OCI-M1 (cell line): ENCODE results near the gene DFFB.

Experiments used
- DNase-seq: peaks from one replicate; lab custom pipeline; 2025; lab: John Stamatoyannopoulos, UW

The DFFB gene

DNA sequence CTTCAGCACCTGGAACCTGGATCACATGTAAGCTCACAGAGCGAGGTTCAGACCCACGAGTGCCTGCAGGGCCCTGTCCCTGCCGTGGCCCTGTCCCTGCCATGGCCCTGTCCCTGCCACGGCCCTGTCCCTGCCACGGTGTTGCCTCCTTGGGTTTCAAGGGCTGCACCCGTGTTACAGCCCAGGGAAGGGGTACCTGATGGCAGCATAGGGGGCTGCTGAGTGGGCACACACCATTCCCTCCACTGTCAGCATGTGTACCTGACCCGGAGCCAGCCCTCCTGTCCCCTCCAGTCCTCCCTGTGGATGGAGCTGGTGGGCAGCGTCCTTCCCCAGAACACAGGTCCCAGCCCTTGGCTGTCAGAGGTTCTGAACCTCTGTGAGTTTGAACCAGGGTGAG is 15.3 kb downstream of the DFFB start:
- DNase-seq: no peak

GRCh38 chr1:3874736-3875135 is 17.5 kb downstream of the DFFB start:
- DNase-seq: no peak

- DNase-seq: no peak
Measured at GRCh38 chr1:3876716-3877115, 19.4 kb downstream of the DFFB start.

DNA sequence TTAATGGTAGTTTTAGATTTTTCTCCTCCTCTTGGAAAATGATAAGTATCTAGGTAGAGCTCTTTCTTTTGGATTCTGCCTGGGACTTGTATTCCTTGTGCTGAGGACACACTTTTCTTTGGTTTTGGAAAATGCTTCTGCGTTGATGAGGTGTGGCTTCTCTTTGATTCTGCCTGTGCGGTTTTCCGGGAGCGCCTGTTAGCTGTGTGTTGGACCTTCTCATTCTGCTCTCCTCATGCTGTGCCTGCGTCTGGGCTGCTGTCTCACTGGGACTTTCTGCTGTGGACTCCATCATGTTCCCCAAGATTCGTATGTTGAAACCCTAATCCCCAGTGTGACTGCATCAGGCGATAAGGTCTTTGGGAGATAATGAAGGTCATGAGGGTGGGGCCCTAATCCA is 21.8 kb downstream of the DFFB start:
- DNase-seq: no peak

DNA sequence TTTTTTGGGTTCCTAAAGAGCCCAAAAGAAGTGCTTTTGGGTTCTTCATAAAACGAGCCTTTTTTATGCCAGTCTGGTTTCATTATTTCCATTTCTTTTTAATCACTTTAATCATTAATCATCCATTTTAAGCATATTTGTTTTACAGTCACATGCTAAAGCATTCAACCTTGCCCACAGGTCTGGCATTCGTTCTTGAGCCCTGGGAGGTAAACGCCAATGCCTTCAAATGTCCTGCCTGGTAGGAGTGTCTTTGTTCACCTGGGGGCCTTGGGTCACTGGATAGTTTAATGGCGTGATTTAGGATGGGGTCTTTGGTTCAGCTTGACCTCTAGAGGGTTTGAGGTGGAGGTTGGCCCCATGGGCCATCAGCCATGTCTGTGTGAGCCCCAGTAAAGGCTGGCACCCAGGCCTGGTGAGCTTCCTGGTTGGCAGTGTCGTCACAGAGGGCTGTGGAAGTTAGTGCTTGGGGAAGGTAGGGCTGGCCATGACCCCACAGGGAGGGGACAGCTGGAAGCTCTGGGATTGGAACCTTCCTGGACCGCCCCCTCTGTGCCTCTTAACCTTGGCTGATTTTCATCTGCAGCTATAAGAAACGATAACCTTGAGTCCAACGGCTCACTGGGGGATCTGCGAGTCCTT is 22.6 kb downstream of the DFFB start:
- DNase-seq: no peak

DNA sequence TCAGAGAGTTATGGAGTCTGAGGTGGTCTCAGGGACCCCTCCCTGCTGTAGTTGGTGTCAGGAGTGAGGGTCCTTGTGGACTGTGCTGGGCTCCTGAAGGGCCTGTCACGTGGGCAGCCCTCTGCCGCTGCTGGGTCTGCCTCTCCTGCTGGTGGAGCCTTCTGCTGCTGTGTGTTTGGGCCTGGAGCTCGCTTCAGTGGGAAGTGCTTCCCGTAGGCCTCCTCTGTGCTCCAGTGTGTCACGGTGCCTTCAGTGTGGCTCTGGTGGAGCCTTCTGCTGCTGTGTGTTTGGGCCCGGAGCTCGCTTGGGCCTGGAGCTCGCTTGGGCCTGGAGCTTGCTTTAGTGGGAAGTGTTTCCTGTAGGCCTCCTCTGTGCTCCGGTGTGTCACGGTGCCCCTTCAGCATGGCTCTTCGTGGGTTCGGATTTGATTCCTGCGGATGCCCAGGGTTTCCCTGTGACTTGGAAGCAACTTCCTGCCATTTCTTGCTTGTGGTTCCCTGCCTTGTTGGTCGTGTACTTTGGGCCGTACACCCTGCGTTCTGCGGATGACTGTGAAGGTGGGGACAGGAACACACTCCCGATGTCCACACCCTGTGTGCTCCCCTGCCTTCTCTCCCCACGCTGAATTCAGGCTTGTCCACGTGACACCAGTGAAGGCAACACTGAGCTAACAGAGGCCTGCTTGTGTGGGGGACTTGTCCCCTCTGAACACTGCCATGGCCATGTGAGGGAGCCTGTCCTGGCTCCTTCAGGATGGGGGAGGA is 23.3 kb downstream of the DFFB start:
- DNase-seq: no peak

GRCh38 chr1:3881193-3881480 is 23.9 kb downstream of the DFFB start:
- DNase-seq: peak; percentile 1

GRCh38 chr1:3883194-3883925 is 26.1 kb downstream of the DFFB start:
- no peak for DNase-seq

DNA sequence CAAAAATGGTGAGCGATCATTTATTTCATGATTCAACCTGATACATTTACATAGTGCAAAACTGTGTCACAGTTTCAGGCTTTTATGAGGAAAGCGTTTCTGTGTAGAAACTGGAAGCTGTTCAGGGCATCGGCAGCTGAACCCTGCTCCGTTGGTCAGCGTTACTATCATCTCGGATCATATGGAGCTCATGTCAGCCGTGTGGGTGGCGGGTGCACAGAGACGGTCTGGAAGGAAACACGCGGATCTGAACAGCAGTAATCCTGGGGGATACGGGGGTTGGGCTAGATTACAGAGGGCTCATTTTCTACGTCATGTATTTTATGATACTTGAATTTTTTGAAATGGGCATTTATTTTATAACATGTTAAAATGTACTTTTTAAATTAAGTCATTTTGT is 27.7 kb downstream of the DFFB start:
- DNase-seq: no peak

GRCh38 chr1:3885611-3886010 is 28.3 kb downstream of the DFFB start:
- no peak for DNase-seq

DNA sequence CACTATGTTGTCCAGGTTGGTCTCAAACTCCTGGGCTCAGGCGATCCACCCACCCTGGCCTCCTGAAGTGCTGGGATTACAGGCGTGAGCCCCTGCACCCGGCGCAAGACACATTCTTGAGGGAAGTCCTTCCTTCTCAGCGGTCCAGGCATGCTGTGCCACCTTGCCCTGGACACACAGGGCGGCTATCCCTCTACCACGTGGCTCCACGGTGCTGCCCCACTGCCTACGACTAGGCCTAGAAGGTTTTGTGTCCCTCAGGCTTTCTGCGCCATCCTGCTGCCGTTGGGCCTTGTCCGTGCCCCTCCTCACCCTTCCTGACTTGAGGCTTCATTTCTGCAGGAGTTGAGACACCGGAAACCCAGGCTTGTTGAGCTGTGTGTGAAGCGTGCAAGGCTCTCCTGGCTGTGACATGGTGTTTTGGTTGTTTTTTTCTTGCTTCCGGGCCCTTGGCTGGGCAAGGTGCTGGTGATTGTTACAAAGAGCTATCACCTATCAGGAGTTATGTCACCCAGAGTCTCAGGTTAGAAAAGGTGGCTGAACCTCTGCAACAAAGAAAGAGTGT is 28.9 kb downstream of the DFFB start:
- no peak for DNase-seq

GRCh38 chr1:3886691-3887090 is 29.4 kb downstream of the DFFB start:
- no peak for DNase-seq

GRCh38 chr1:3888301-3888700 is 31.0 kb downstream of the DFFB start:
- no peak for DNase-seq

GRCh38 chr1:3889936-3890335 is 32.7 kb downstream of the DFFB start:
- no peak for DNase-seq

GRCh38 chr1:3890389-3891328 is 33.4 kb downstream of the DFFB start:
- DNase-seq: peak; percentile 88

DNA sequence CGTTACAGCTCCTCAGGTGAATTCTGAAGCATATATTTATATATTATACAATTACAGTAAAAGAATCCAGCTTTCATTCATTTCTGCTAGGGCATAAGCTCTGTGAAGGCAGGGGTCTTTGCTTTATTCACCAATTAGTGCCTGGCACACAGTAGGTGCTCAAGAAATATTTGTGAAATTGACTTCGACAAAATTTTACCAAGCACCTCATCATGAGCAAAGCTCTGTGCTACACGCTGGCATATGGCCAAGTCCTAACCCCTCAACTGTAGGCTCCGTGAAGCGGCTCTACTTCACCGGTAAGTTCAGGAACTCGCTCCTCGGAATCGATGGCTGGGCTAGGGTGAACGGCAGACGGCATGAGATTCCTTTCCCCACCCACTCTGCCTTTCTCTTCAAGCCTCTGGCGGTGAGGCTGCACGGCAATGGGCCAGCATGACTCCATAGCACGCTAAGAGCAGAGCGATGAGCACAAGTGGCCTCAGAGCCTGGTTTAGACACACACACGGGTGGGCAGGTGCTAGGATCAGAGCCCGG is 34.1 kb downstream of the DFFB start:
- no peak for DNase-seq

DNA sequence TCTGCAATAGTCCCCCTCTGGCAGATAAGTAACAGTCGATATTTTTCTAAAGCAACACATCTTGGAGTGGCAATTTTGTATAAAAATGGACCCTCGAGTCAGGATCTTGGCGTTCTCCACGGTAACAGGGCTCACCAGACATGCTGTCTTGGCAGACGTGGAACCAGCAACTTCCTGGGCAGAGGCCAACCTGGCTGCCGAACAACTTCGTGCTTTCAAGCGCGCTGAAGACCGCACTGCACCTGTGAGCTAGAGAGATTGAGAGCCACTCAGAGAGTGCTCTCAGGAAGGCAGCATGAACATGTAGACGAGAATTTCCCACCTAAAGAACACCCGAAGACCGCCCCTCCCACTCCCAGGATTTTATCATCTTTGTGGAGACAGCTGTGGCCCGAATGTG is 35.5 kb downstream of the DFFB start:
- no peak for DNase-seq

DNA sequence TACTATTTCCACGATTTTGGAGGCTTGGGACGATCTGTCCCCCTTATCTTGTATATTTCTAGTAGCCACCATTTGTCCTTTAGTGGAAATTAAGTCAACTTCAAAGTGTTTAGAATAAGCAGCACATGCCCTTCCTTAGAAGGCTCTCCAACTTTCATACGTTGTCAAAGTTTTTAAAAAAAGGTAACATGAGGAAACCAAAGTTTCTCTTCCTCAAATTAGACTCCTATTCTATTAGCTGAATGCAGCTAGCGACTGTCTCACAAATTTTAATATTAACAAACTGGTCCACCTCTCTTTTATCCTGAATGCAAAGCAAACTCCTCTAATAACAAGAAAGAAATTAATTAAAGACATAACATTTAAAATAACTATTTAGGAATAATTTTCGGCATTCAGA is 35.9 kb downstream of the DFFB start:
- no peak for DNase-seq

DNA sequence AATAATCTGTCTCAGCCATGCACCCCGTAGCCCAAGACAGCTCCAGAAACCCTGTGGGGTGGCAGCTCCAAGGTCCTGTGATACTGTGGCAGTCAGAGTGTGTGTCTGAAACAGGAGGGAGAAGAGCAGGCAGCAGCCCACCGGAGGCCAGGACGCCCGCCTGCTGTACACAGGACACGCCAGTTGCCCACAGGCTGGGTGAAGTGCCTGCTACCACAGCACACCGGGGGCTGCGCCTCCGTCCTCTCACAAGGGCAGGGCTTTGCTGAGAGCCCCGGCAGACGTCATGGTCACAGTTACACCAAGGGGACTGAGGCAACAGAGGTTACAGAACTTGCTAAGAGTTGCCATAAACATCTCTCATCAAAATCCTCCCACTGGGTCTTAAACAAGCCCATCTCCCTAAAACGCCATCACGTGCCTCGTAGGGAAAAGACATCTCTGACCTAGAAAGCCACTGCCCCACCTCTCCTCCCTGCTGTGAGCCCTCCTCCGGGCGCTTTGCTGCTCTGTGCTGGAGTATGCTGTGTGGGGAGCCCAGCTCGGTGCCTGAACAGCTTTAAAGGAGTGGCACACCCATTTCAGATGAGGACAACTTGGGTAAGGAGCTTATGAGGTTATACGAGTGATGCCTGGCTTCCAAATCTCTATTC is 37.5 kb downstream of the DFFB start:
- no peak for DNase-seq

DNA sequence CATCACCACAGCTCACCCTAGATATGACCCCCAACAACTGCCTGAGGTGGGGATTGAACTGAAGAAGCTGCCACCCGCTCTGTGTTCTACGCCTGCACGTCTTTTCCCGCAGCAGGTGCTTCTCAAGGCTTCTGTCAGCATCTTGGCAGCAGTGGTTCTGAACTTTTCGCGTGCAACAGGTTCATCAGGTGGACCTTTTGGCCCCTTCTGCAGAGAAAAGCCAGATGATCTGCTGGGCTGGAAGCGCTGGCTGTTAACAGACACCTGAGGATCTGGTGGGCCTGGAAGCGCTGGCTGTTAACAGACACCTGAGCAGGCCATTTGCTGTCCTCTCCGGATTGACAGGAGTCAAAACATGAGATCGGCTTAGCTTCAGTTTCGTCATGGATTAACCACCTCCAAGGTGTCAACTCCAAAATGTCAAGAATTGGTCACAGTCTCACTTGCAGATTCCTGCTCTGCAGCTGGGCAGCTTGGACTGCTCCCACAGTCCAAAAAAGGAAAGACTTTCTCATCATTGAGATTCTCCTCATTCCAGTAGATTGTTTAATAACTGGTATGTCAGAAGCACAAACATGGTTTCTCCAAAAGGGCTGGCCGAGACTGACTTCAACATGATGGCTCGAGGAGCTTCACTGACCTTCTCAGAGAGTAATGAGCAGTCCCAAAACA is 38.1 kb downstream of the DFFB start:
- no peak for DNase-seq

DNA sequence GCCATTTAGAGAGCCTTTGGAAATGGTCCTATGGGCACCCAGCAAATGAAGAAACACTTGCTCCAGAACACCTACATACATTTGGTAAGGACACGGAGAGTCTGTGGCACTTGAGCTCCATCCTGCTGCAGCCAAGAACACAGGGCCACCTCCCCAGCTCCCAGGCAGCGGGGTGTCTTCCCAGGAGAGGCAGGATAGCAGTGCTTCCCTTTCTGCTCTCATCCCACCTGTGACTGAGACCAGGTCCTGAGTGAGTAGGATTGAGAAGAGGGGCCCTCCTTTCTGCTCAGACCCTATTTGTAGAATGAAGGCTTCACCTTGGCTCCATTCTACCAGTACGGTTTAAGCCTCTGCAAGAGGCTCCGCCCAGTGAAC is 38.7 kb downstream of the DFFB start:
- no peak for DNase-seq
